Measurements from ENCODE around the gene ELP6. TPM values are rescaled to one million over a fixed set of nuclear protein-coding genes. Genes with fewer than 3 reads are reported as not detected.
"Not testable (repeated sequence)": the region's sequence is repeated elsewhere in the genome, so short reads cannot be mapped to it uniquely, and the experiment has no call there.

The ELP6 gene
- polyA plus RNA-seq, 1 donor from 2014 or later, result 55.0 TPM

DNA sequence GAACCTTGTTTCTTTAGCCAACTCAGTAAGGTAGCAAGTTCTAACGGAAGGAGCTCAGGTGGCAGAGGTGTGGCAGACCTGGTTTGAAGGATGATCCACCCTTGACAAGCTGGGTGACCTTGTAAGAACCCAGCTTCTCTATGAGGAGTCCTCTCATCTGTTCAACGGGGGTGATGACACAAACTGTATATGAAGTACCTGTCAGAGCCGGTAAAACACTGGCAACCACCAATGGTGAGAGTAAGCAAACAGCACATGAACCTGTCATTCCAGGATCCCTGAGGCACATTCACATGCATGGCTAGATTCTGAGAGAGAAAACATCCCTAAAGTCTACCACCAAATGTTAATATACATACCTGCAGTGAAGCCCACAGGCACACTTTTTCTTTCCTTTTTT lies 40.1 kb downstream of the ELP6 start:
- Histone ChIP-seq H3K9ac (ENCODE audit: low read length) (no peak overlapping the region), H2AFZ (ENCODE audit: low read depth, low read length) (no peak overlapping the region), H3K9me3 (ENCODE audit: low read length) (no peaks in the 10 kb centered on the region), H3K27ac (ENCODE audit: low read length) (no peak overlapping the region), H3K36me3 (ENCODE audit: insufficient read depth, low read length) (no peaks in the 10 kb centered on the region), H3K9me2 (ENCODE audit: insufficient read depth, low read length) (no peaks in the 10 kb centered on the region), H3K4me2 (ENCODE audit: low read length) (no peak overlapping the region), H3K4me3 (ENCODE audit: low read length) (peak overlapping the region; percentile 5), H3K27me3 (ENCODE audit: insufficient read depth, low read depth, low read length) (no peaks in the 10 kb centered on the region), H4K20me1 (ENCODE audit: insufficient read depth) (no peaks in the 10 kb centered on the region), H3K79me2 (replicated peaks; ENCODE audit: insufficient read depth, low read length) (peaks cover 46% of the 10 kb centered on the region), H3F3A (ENCODE audit: insufficient read depth, low read length, poor library complexity, severe bottlenecking) (no peaks in the 10 kb centered on the region)
- TF ChIP-seq EZH2 (IDR thresholded peaks at IDR 0.05; ENCODE audit: borderline replicate concordance, insufficient read depth, low read length, poor library complexity, severe bottlenecking) (no peak), RAD21 (conservative IDR thresholded peaks at IDR 0.05) (no peak), TAF1 (IDR thresholded peaks at IDR 0.05; ENCODE audit: low read depth) (no peak), SMC3 (conservative IDR thresholded peaks at IDR 0.05; ENCODE audit: poor library complexity) (no peak), MXI1 (conservative IDR thresholded peaks at IDR 0.05; ENCODE audit: poor library complexity, severe bottlenecking) (no peak), EP300 (conservative IDR thresholded peaks at IDR 0.05; ENCODE audit: poor library complexity, severe bottlenecking) (no peak), POLR2AphosphoS5 (IDR thresholded peaks at IDR 0.05) (no peak)
- TF ChIP-seq, protein P1, sequence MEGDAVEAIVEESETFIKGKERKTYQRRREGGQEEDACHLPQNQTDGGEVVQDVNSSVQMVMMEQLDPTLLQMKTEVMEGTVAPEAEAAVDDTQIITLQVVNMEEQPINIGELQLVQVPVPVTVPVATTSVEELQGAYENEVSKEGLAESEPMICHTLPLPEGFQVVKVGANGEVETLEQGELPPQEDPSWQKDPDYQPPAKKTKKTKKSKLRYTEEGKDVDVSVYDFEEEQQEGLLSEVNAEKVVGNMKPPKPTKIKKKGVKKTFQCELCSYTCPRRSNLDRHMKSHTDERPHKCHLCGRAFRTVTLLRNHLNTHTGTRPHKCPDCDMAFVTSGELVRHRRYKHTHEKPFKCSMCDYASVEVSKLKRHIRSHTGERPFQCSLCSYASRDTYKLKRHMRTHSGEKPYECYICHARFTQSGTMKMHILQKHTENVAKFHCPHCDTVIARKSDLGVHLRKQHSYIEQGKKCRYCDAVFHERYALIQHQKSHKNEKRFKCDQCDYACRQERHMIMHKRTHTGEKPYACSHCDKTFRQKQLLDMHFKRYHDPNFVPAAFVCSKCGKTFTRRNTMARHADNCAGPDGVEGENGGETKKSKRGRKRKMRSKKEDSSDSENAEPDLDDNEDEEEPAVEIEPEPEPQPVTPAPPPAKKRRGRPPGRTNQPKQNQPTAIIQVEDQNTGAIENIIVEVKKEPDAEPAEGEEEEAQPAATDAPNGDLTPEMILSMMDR (IDR thresholded peaks at IDR 0.05; ENCODE audit: poor library complexity, severe bottlenecking), result no peak
- TF ChIP-seq, protein P2, sequence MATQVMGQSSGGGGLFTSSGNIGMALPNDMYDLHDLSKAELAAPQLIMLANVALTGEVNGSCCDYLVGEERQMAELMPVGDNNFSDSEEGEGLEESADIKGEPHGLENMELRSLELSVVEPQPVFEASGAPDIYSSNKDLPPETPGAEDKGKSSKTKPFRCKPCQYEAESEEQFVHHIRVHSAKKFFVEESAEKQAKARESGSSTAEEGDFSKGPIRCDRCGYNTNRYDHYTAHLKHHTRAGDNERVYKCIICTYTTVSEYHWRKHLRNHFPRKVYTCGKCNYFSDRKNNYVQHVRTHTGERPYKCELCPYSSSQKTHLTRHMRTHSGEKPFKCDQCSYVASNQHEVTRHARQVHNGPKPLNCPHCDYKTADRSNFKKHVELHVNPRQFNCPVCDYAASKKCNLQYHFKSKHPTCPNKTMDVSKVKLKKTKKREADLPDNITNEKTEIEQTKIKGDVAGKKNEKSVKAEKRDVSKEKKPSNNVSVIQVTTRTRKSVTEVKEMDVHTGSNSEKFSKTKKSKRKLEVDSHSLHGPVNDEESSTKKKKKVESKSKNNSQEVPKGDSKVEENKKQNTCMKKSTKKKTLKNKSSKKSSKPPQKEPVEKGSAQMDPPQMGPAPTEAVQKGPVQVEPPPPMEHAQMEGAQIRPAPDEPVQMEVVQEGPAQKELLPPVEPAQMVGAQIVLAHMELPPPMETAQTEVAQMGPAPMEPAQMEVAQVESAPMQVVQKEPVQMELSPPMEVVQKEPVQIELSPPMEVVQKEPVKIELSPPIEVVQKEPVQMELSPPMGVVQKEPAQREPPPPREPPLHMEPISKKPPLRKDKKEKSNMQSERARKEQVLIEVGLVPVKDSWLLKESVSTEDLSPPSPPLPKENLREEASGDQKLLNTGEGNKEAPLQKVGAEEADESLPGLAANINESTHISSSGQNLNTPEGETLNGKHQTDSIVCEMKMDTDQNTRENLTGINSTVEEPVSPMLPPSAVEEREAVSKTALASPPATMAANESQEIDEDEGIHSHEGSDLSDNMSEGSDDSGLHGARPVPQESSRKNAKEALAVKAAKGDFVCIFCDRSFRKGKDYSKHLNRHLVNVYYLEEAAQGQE (IDR thresholded peaks at IDR 0.05; ENCODE audit: borderline replicate concordance), result no peak

DNA sequence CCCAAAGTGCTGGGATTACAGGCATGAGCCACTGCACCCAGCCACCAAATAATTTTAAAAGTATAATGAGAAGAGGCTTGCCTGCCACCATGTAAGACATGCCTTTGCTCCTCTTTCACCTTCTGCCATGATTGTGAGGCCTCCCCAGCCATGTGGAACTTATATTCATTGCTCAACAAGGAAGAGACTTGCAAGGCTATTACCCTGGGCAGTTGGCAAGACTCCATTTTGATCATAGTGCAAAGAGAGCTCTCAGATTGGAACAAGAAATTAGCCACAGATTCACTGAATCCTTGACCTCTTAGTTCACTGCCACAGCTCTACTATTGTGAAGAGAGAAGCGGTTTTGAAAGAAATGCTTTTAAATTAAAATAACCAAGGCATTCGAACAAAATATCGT lies 43.9 kb downstream of the ELP6 start:
- no peaks in the 10 kb centered on the region for H3K9me3 ChIP-seq (ENCODE audit: low read length)
- H3K36me3 ChIP-seq (ENCODE audit: insufficient read depth, low read length), result no peaks in the 10 kb centered on the region
- H3K27ac ChIP-seq (ENCODE audit: low read length), result no peak overlapping the region
- TF ChIP-seq EP300 (conservative IDR thresholded peaks at IDR 0.05; ENCODE audit: poor library complexity, severe bottlenecking) (no peak), SMC3 (conservative IDR thresholded peaks at IDR 0.05; ENCODE audit: poor library complexity) (no peak)
- H3K4me3 ChIP-seq (ENCODE audit: low read length), result no peak overlapping the region
- no peaks in the 10 kb centered on the region for H4K20me1 ChIP-seq (ENCODE audit: insufficient read depth)
- H3K4me2 ChIP-seq (ENCODE audit: low read length), result no peak overlapping the region
- H3K9ac ChIP-seq (ENCODE audit: low read length), result no peak overlapping the region
- H3F3A ChIP-seq (ENCODE audit: insufficient read depth, low read length, poor library complexity, severe bottlenecking), result no peaks in the 10 kb centered on the region
- no peaks in the 10 kb centered on the region for H3K9me2 ChIP-seq (ENCODE audit: insufficient read depth, low read length)
- no peaks in the 10 kb centered on the region for H3K27me3 ChIP-seq (ENCODE audit: insufficient read depth, low read depth, low read length)
- H3K79me2 ChIP-seq (replicated peaks; ENCODE audit: insufficient read depth, low read length), result peaks cover 55% of the 10 kb centered on the region
- no peak overlapping the region for H2AFZ ChIP-seq (ENCODE audit: low read depth, low read length)

DNA sequence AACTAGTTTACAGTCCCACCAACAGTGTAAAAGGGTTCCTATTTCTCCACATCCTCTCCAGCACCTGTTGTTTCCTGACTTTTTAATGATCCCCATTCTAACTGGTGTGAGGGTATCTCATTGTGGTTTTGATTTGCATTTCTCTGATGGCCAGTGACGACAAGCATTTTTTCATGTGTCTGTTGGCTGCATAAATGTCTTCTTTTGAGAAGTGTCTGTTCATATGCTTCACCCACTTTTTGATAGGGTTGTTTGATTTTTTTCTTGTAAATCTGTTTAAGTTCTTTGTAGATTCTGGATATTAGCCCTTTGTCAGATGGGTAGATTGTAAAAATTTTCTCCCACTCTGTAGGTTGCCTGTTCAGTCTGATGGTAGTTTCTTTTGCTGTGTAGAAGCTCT lies 45.2 kb downstream of the ELP6 start:
- not testable (repeated sequence) for H3K36me3 ChIP-seq (ENCODE audit: insufficient read depth, low read length); H3F3A ChIP-seq (ENCODE audit: insufficient read depth, low read length, poor library complexity, severe bottlenecking); H3K4me2 ChIP-seq (ENCODE audit: low read length); H3K9ac ChIP-seq (ENCODE audit: low read length); H3K27ac ChIP-seq (ENCODE audit: low read length); H3K4me3 ChIP-seq (ENCODE audit: low read length); H2AFZ ChIP-seq (ENCODE audit: low read depth, low read length); H3K9me3 ChIP-seq (ENCODE audit: low read length); H3K9me2 ChIP-seq (ENCODE audit: insufficient read depth, low read length); H3K27me3 ChIP-seq (ENCODE audit: insufficient read depth, low read depth, low read length); H4K20me1 ChIP-seq (ENCODE audit: insufficient read depth)
- peaks cover 47% of the 10 kb centered on the region for H3K79me2 ChIP-seq (replicated peaks; ENCODE audit: insufficient read depth, low read length)
